Type B pancreatic cell (in vitro differentiated cells): ENCODE data around the gene C5. TPM values are rescaled to one million over a fixed set of nuclear protein-coding genes. Genes with fewer than 3 reads are reported as not detected.

Experiments used
- DNase-seq: peaks from one replicate; pipeline ENCODE4 v3.0.0; 2021; ENCODE audit warnings: mixed read lengths; ENCODE audit not compliant: unreplicated experiment; ENCODE audit errors: extremely low spot score
- H3K27ac Mint-ChIP-seq: 2 replicates; pipeline ENCODE4 v1.8.0; 2021; ENCODE audit warnings: mild to moderate bottlenecking, mixed read lengths
- H3K27me3 Mint-ChIP-seq: 2 replicates; pipeline ENCODE4 v1.8.0; 2021; ENCODE audit warnings: mixed read lengths
- H3K36me3 Mint-ChIP-seq: 2 replicates; pipeline ENCODE4 v1.8.0; 2021; ENCODE audit warnings: mixed read lengths
- H3K4me1 Mint-ChIP-seq: one replicate; pipeline ENCODE4 v1.8.0; 2021; ENCODE audit warnings: mixed read lengths; ENCODE audit not compliant: unreplicated experiment
- H3K4me3 Mint-ChIP-seq: 2 replicates; pipeline ENCODE4 v1.8.0; 2021; ENCODE audit warnings: mild to moderate bottlenecking, mixed read lengths
- H3K9me3 Mint-ChIP-seq: 2 replicates; pipeline ENCODE4 v1.8.0; 2021; ENCODE audit warnings: mixed read lengths
- total RNA-seq: library from RNA; stranded (reverse); gene quantifications from 2 replicates; pipeline ENCODE4 v1.2.1, GENCODE V29; 2021; ENCODE audit warnings: low replicate concordance
- TF ChIP-seq, protein P1 (sequence below): fragments of 200-600 bp; sonication (generic); conservative IDR thresholded peaks from 2 replicates; pipeline ENCODE4 v1.5.0; 2021; ENCODE audit warnings: antibody characterized with exemption, mild to moderate bottlenecking

The C5 gene
- total RNA-seq, 1 donor from 2014 or later, result 10.0 TPM

DNA sequence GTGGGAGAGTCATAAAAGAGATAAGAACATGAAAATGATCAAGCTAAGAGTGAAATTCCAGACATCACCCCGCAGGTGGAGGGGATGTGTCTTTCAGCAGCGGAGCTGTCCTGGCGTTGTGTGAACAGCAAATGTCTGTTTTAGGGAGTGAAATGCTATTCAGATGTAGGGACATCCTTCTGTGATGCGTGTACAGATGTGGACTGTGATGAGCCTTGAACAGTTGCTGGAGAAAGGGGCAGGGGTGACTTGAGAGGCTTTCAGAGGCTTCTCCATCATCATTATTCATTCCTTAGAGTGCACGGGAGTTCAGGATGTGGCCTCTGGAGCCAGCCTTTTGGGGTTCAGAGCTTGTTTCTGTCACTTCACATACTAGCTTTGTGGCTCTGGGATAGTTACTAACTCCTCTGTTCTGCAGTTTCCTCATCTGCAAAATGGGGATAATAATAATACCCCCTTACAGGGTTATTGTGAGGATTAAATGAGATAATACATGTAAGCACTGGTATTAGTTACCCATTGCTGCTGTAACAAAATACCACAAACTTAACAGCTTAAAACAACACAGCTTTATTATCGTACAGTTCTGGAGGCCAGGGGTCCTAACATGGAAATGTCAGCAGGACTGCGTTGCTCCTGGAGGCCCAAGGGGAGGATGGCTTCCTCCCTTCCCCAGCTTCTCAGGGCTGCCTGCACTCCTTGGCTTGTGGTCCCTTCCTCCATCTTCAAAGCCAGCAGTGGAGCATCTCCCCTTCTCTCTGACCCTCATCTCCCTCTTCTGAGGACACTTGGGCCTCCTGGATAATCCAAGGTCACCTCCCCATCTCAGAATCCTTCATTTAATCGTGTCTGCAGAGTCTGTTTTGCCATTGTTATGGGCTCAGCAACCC lies 132.8 kb downstream of the C5 start:
- peaks cover 26% of the 10 kb centered on the region for H3K4me1 Mint-ChIP-seq
- H3K9me3 Mint-ChIP-seq, result no peaks in the 10 kb centered on the region
- H3K4me3 Mint-ChIP-seq, result no peak overlapping the region
- H3K27me3 Mint-ChIP-seq, result no peaks in the 10 kb centered on the region
- H3K27ac Mint-ChIP-seq, result no peak overlapping the region
- DNase-seq, result no peak
- H3K36me3 Mint-ChIP-seq, result no peaks in the 10 kb centered on the region
- TF ChIP-seq, protein P1, sequence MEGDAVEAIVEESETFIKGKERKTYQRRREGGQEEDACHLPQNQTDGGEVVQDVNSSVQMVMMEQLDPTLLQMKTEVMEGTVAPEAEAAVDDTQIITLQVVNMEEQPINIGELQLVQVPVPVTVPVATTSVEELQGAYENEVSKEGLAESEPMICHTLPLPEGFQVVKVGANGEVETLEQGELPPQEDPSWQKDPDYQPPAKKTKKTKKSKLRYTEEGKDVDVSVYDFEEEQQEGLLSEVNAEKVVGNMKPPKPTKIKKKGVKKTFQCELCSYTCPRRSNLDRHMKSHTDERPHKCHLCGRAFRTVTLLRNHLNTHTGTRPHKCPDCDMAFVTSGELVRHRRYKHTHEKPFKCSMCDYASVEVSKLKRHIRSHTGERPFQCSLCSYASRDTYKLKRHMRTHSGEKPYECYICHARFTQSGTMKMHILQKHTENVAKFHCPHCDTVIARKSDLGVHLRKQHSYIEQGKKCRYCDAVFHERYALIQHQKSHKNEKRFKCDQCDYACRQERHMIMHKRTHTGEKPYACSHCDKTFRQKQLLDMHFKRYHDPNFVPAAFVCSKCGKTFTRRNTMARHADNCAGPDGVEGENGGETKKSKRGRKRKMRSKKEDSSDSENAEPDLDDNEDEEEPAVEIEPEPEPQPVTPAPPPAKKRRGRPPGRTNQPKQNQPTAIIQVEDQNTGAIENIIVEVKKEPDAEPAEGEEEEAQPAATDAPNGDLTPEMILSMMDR, result no peak

DNA sequence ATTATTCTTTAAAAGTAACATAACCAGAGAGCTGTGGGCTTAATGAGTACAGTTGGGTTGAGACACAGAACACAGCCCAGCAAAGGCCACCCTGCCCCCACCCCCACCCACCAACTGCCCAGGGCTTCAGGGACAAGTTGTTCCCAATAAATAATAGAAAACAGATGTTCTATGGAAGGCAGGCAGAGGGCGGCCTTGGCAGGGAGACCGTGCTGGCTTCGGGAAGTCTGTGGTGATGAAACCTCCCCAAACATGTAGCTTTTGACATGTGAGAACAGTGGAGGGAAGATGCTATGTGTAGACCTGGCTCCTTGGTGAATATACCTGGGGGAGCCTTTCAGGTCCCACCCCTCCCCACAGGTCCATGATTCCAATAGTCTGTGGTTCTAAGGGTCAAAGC lies 133.5 kb downstream of the C5 start:
- H3K4me1 Mint-ChIP-seq, result peaks cover 19% of the 10 kb centered on the region
- H3K9me3 Mint-ChIP-seq, result no peaks in the 10 kb centered on the region
- H3K36me3 Mint-ChIP-seq, result no peaks in the 10 kb centered on the region
- TF ChIP-seq, protein P1, result no peak
- H3K4me3 Mint-ChIP-seq, result no peak overlapping the region
- no peak for DNase-seq
- H3K27ac Mint-ChIP-seq, result no peak overlapping the region
- no peaks in the 10 kb centered on the region for H3K27me3 Mint-ChIP-seq

DNA sequence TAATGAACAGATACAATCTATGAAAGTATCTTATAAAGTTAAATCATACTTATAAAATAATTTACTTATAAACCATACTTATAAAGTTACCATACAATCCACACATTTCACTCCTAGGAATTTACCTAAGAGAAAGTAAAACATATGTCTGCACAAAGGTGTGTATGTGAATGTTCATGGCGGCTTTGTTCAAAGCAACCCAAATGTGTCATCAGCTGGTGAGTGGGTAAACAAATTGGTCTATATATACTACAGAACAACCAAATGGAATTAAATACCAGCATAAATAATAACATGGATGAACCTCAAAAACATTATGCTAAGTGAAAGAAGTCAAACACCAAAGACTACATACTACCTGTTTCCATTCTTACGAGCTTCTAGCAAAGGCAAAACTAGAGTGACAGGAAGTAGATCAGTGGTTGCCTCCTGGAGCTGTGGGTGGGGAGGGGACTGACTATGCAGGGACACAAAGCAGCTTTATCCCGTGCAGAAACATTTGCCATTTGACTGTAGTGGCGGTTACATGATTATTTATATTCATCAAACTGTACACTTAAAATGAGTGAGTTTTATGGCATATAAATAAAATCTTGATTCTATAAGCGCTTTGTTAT lies 134.1 kb downstream of the C5 start:
- Mint-ChIP-seq H3K27ac (no peak overlapping the region), H3K9me3 (no peaks in the 10 kb centered on the region), H3K4me1 (peaks cover 15% of the 10 kb centered on the region), H3K36me3 (no peaks in the 10 kb centered on the region), H3K4me3 (no peak overlapping the region), H3K27me3 (no peaks in the 10 kb centered on the region)
- no peak for DNase-seq
- TF ChIP-seq, protein P1, result no peak

DNA sequence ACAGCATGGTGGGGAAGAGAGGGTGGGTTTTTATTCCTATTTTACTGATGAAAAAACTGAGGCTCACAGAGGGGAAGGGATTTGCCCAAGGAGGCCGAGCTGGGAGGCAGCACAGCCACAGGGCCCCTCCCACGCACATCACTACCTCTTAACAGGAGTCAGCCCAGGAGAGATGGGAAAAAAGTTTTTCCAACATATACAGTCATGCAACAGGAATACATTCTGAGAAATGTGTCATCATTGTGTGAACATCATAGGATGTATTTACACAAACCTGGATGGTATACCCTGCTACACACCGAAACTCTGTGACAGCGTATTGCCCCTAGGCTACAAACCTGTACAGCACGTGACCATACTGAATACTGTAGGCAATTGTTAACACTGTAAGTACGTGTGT lies 135.1 kb downstream of the C5 start:
- Mint-ChIP-seq H3K36me3 (no peaks in the 10 kb centered on the region), H3K4me1 (peaks cover 10% of the 10 kb centered on the region)
- TF ChIP-seq, protein P1, result no peak

DNA sequence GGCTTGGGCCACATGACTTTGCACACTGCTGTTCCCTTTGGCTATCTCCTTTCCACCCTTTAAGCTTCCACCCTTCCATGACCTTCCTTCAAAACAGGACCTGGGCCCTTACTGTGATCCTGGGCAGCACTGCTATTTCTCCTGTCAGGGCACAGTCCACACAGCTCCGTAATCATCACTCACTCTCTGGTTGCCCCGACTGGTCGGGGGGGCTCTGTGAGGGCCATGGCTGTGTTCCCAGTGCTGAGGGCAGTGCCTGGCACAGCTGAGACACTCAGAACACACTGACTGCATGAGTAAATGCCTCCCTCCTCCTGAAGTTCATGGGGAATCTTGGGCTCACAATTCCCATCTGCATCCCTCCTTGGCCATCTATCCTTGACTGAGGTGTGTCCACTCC lies 135.7 kb downstream of the C5 start:
- no peaks in the 10 kb centered on the region for H3K9me3 Mint-ChIP-seq
- H3K27me3 Mint-ChIP-seq, result no peaks in the 10 kb centered on the region
- H3K4me1 Mint-ChIP-seq, result peaks cover 10% of the 10 kb centered on the region
- no peak for DNase-seq
- no peak overlapping the region for H3K4me3 Mint-ChIP-seq
- no peak overlapping the region for H3K27ac Mint-ChIP-seq
- TF ChIP-seq, protein P1, result no peak
- H3K36me3 Mint-ChIP-seq, result no peaks in the 10 kb centered on the region

More for the DNA sequence above, 135.1 kb downstream of the C5 start:
- no peak for DNase-seq
- Mint-ChIP-seq H3K9me3 (no peaks in the 10 kb centered on the region), H3K27me3 (no peaks in the 10 kb centered on the region), H3K4me3 (no peak overlapping the region), H3K27ac (no peak overlapping the region)
